ENCODE measurements around the gene HACD2.
A peak's percentile ranks its signal among the peaks of the same experiment; 100 is the strongest.

HACD2 gene

DNA sequence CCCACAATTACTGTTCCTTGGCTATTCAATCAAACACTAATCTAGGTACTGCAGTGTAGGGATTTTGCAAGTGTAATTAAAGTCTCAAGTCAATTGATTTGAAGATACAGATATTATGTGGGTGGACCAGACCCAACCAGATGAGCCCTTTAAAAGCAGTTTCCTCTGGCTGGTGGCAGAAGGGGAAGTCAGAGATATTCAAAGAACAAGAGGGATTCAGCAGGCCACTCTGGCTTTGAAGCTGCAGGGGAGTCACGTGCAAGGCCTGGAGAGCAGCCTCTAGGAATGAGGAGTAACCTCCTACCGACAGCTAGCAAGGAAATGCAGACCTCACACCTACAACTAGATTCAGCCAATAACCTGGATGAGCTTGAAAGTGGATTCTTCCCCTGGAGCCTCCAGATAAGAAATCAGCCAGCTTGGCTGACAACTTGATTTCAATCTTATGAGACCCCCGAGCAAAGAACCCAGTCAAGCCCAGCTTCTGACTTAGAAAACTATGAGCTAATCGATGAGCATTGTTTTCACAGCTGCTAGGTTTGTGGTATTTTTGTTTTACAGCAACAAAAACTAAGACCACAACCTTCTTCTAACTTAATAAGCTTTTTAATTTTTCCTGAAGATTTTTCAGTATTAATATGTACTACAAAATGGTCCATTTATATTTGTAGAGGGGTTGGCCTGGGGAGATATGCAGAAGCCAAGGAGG is 13.4 kb downstream of the HACD2 start:
- H3K4me3 ChIP-seq (ENCODE audit: low read depth, low read length), result no peak overlapping the region
- TF ChIP-seq, protein P1, sequence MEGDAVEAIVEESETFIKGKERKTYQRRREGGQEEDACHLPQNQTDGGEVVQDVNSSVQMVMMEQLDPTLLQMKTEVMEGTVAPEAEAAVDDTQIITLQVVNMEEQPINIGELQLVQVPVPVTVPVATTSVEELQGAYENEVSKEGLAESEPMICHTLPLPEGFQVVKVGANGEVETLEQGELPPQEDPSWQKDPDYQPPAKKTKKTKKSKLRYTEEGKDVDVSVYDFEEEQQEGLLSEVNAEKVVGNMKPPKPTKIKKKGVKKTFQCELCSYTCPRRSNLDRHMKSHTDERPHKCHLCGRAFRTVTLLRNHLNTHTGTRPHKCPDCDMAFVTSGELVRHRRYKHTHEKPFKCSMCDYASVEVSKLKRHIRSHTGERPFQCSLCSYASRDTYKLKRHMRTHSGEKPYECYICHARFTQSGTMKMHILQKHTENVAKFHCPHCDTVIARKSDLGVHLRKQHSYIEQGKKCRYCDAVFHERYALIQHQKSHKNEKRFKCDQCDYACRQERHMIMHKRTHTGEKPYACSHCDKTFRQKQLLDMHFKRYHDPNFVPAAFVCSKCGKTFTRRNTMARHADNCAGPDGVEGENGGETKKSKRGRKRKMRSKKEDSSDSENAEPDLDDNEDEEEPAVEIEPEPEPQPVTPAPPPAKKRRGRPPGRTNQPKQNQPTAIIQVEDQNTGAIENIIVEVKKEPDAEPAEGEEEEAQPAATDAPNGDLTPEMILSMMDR (conservative IDR thresholded peaks at IDR 0.05; ENCODE audit: low read depth, low read length), result no peak
- peak; percentile 29 for DNase-seq (ENCODE audit: low read depth)

DNA sequence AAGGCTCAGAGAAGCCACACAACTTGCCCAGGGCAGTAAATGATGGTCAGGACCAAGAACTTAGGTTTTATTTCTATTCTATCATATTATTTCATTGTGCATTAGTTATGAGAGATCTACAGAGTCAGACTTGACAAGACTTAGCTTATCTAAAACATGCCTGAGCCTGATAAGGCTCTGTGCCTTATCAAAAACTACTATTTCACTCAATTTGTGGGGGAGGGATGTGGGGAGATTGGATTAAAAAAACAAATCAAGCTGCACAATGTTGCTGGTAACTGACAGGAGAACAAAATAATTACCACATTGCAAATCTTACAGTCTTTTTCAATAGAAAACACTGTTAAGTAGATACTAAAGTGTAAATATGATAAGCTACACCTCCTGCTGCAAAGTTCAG is 16.0 kb downstream of the HACD2 start:
- TF ChIP-seq, protein P1 (conservative IDR thresholded peaks at IDR 0.05; ENCODE audit: low read depth, low read length), result no peak
- DNase-seq (ENCODE audit: low read depth), result no peak
- no peak overlapping the region for H3K4me3 ChIP-seq (ENCODE audit: low read depth, low read length)

DNA sequence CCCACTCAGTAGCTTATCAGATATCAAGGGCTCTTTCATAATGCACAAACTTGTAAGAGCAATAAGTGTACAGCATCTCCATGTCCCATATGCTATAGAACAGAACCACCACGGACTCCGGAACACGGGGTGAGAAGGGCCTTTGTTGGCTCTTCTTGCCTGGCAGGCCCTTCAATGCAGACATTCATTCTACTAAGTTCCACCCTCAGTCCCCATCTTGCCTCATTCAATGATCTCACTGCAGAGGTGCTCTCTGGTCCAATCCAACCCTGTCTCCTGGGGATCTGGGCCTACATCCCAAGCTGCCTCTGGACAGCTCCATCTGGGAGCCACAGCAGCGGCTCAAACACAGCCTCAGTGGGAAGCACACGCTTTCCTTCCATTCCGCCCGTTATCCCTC is 16.8 kb downstream of the HACD2 start:
- DNase-seq (ENCODE audit: low read depth), result no peak
- no peak overlapping the region for H3K4me3 ChIP-seq (ENCODE audit: low read depth, low read length)
- TF ChIP-seq, protein P1 (conservative IDR thresholded peaks at IDR 0.05; ENCODE audit: low read depth, low read length), result no peak

DNA sequence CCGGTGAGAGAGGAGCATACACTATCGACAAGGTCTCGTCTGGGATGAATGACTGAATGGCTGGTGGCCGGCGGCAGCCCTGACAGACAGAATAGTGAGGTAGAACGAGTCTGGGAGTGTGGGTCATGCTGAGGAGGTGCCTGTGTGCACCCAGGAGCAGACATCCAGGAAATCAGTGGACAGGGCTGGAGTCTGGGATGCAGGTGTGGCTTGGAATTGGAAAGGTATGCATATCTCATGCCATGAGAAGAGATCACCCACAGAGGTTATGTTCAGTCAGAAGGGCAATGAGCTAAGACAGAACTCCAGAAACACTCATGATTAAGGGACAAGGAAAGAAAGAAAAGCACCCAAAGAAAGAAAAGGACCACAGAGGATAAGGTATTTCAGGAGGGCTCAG is 20.8 kb downstream of the HACD2 start:
- H3K4me3 ChIP-seq (ENCODE audit: low read depth, low read length), result no peak overlapping the region
- no peak for DNase-seq (ENCODE audit: low read depth)
- TF ChIP-seq, protein P1 (conservative IDR thresholded peaks at IDR 0.05; ENCODE audit: low read depth, low read length), result no peak

DNA sequence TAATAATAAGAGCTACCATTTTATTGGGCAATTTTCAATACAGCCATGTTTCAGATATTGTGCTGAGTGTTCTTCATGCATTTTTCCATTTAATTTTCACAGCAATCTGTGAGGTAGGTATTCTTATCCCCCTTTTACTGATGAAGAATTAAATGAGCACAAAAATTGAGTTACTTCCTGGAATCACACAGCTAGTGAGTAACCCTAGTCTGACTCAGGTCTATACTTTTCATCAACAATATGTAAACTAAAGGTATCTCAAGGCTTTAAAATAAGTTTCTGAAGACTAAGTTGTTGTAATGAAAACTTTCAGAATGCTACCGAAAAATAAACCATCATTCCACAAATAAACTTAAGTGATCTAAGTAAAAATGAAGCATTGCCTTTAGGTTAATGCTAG is 22.3 kb downstream of the HACD2 start:
- no peak overlapping the region for H3K4me3 ChIP-seq (ENCODE audit: low read depth, low read length)
- DNase-seq (ENCODE audit: low read depth), result no peak
- TF ChIP-seq, protein P1 (conservative IDR thresholded peaks at IDR 0.05; ENCODE audit: low read depth, low read length), result no peak

DNA sequence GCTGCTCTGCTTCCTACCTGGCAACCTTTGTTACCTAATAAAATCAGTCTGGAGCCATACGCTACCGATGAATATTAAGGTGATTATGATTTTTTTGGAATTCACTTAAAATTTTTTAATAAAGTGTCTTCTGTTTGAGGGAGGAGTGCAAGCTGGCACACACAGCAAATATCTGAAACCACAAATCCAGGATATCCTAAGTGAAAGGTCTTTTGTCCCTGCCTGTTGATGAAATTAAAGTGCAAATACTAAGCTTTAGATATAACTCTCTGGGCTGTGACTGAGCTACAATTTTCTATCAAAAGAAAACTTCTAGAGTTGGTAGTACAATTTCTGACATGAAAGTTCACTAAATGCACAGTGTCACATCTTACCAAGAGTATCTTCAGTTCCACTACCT is 23.7 kb downstream of the HACD2 start:
- H3K4me3 ChIP-seq (ENCODE audit: low read depth, low read length), result no peak overlapping the region
- DNase-seq (ENCODE audit: low read depth), result no peak
- TF ChIP-seq, protein P1 (conservative IDR thresholded peaks at IDR 0.05; ENCODE audit: low read depth, low read length), result no peak

All from choroid plexus epithelial cell (primary cell).